Measurements from ENCODE around the gene STAB1.

STAB1 gene

GRCh38 chr3:52494886-52495495, at the start of gene STAB1:
TSS of gene STAB1 (plus strand) at chr3:52495338. CDS start at chr3:52495414, 76 bp downstream.
- DNase-seq: no peak

DNA sequence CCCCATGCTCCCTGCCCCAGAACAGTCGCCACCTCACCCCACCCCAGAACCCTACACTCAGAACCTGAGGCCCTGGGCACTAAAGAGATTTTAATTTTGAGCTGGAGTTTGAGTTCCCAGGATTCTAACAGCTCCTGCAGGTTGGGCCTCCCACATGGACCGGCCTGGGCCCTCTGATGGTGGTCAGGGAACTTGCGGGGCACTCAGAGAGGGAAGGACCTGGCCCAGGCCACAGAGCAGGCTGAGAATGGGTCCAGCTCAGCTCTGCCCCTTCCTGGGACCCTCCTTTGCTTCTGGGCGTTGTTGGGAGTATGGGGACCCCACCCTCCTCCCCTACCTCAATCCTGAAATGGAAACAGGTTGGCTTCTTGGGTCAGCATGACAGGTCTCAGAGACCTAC, 49.1 kb upstream of the STAB1 start:
- no peak for DNase-seq

DNA sequence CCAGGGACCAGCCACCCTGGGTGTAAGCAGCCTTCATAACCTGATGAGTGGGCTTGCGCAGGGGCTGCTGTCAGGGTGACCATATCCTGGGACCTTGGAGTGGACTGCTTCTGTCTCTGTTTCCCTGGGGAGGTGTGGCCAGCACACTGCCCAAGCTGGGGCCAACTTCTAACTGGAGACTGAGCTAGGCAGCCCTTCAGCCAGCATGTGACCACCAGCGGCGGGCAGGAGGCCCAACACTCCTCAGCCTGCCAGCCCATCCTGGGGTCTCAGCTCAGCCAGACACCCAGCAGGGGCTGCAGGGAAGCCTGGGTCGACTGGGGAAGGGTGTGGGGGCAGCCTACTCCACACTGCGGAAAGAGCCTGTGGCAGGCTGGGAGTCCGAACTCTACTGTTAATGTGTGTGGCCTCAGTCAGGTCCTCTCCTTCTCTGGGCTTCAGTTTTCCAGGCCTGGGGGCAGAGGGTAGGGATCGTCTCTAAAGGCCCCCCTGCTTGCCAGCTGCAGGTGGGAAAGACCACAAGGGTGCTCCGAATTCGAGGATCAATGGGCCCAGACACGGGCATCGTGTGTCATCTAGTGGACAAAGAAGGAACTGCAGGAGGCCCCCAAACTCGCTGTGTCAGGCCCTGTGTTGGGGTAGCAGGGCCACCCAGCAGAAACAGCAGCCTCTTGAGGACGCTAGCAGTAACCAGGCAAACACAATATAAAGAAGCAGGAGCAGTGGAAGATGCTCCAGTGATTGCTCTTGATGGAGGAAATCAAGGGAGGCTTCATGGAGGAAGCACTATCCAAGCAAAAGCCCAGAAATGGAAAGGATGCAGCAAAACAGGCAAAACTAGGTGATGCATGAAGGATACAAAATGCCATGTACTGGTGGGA, 48.3 kb upstream of the STAB1 start:
- DNase-seq: peak; percentile 80

- no peak for DNase-seq
Observed at GRCh38 chr3:52447512-52448355, 47.4 kb upstream of the STAB1 start.

DNA sequence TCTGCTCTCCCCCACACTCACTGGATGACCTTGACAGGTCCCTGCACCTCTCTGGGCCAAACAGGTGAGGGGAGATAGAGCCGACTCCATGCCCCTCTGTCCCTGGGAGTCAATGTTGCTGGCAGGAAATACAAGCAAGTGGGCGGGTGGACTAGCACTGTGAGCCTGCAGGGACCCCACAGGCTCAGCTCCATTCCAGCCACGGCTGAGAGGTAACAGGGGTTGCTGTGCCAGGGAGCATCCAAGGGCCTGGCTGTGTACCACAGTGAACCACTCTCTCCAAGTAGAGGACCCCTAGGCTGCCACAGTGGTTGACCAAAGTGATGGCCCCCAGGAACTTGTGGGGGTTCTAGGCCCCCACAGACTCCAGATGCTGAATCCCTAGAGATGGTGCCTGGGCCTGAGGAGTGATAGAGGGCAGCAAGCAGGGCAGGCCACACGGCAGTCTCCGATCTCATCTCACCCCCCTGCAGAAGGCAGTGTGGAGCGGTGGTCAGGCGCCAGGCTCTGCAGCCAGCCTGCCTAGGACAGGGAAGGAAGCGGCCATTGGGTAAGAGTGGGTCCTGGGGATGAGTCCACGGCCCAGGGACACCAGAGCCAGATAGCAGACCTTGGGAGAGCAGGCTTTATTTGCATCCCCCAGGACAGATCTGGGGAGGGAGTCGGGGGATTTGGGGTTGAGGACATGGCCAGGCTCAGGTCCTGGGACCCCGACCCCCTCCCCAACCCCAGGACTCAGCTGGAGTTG, 44.5 kb upstream of the STAB1 start:
- no peak for DNase-seq

DNA sequence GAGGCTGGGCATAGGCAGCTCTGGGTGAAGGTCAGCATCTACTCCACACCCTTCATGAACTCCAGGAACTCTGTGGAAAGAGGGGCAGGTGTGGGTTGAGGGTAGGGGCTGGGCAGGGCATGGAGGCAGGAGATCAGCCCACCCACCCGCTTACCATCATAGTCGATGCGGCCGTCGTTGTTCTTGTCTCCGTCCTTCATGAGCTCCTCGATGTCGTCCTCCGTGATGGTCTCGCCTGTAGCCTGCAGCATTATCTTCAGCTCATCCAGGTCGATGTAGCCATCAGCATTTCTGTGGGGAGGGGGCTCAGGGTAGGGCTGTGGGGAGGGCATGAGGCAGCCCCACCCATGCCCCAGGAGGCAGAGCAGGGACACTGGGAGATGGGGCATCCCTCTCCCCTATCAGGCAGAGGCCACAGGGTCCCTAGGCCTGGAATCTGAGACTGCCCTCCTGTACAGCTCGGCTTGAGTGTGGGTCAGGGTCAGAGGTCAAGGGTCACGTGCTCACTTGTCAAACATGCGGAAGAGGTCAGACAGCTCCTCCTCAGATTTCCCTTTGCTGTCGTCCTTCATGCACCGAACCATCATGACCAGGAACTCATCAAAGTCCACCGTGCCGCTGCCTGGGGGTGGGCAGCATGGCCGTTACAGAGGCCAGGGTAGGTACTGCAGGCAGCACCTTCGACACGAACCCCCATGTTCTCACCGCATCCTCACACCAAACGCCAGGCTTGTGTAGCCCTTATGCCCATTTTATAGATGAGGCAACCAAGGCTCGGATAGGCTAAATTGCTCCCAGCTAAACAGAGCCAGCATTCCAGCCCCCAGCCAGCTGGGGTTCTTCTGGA, 43.7 kb upstream of the STAB1 start:
- no peak for DNase-seq

GRCh38 chr3:52452126-52452525, 43.0 kb upstream of the STAB1 start:
- no peak for DNase-seq

DNA sequence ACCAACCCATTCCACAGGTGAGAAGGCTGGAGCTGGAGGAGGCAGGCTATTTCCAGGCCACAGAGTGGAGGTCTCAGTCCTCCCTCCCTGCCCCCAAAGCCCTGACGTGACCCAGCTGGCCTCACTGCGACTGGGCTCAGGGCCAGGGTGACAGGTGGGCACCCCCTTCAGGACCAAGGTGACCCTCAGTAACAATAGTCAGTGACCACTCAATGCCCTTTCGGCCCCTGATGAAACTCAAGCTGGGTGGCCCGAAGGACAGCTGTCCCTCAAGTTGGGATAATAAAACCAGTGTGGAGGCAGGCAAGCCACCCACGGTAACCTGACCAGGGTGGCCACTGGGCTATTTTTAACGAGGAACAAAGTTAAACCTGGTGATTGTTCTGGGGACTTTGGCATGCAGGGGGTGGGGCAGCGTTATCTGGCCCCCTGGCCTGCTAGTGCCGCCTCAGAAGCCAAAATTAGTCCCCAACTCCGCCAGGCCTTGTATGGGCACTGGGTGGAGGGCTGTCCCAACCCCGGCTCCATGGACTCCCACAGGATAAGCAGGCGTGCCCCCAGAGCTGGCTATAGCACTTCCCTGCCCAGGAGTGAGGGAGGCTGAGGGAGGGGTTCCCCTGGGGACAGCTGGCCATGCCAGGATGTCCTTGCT, 42.4 kb upstream of the STAB1 start:
- DNase-seq: no peak

- no peak for DNase-seq
Observed at GRCh38 chr3:52453496-52454249, 41.5 kb upstream of the STAB1 start, which contains the start of gene TNNC1. TSS of gene TNNC1 (minus strand) at chr3:52454041. CDS start at chr3:52454015, 26 bp downstream.

GRCh38 chr3:52454250-52454937, 40.7 kb upstream of the STAB1 start:
- no peak for DNase-seq

GRCh38 chr3:52454938-52455282, 40.2 kb upstream of the STAB1 start:
- DNase-seq: no peak

GRCh38 chr3:52455283-52456168, 39.6 kb upstream of the STAB1 start, which contains the start of gene NISCH:
TSS of gene NISCH (plus strand) at chr3:52455604. CDS start at chr3:52455642, 38 bp downstream.
- DNase-seq: peak; percentile 98

DNA sequence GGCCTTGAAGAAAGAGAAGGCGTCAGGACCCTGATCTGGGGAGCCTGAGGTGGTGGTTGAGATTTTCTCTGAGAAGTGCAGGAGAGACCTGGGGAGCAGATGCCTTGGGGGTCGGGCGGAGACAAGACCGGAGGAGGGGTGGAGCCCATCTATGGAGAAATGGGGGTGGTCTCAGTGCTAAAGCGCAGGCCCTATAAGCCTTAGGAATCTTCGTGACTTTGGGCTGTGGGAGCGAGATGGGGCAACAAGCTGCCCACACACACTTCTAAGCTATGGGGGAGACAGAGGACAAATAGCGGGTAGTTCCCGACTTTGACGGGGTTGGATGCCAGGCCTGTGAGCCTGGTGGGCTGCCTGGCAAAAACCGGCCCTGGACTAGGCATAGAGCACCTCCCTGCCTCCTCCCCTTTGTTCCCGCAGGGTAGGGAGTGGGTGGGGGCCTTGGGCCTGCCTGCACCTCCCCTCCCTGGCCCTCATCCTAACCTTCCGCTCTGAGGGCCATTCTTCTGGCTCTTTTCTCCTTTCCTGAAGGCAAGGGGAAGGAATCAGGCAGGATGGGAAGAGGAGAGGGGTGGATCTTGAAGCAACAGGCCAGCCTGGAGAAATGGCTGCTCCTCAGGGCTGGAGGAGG, 38.9 kb upstream of the STAB1 start:
- DNase-seq: no peak

DNA sequence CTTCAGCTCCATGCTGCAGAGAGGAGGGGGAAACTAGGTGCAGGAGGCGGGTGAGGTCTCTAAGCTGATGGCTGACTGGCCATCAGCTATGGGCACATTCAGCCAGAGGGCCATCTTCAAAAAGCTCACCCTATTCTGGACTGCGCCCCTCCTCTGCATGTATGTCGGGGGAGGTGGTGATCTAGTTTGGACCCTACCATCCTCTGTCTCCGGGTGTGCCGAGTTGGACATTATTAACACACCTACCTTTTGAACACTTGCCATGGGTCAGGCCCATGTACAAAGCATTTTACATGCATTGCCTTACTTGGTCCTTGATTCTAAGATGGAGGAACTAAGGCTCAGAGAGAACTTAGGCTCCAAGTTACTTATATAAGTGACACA, 38.3 kb upstream of the STAB1 start:
- DNase-seq: no peak

DNA sequence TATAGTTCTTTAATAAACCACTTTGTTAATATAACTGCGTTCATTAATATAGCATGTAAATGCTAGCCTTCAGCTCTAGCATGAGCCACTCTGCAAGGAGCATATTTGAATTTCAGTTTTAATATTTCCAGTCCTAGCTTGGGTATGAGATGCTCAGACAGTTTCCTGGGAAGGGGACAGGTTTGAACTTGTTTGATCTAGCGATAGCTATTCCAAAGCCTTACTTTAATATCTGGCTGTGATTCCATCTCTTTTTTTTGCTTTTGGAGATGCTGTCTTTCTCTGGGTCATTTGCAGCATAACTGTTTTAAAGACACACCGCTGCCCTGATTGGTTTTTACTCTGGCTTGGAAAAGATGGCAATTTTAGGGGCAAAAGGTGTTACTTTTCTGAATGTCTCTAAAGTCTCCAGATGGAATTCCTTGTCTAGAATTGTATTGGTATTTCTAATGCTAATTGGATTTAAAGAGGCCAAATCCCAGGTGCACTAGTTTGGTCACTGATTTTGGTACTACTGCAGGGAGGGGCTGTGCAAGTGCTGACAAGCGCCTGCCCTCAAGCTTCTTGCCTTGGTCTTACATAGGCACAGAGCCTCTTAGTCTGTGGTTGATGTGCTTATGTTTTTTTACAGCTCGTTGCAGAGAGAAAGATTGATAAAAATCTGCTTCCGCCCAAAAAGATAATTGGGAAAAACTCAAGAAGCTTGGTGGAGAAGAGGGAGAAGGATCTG, 36.9 kb upstream of the STAB1 start:
- DNase-seq: no peak

DNA sequence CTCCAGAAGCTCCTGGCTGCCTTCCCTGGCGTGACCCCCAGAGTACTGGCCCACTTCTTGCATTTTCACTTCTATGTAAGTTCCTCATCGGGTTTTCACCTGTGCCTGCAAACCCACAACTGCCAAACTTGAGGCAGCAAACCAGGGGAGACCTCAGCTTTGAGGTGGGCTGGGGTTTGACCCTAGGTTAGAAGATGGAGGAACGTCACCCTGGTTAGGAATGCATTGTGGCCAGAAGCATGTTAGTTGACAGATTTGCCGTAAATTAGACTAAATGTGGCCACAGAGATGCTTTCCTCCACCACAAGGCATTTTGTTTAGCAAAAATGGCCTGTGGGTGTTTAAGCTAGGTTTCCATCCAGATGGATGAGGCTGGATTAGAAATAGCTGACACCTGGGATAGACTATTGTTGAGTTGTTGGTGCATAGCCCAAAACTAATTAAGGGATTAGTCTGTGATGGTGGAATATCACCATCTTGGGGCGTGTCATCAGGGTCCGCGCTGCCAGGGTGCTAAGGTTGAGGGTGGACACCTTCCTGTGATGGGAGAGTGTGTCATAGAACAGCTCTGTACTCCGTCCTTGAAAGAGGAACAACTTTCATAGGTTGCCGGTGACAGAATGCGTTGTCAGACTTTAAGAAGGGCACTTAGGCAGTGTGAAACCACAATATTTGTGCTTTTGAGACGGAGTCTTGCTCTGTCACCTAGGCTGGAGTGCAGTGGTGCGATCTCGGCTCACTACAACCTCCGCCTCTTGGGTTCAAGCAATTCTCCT, 36.2 kb upstream of the STAB1 start:
- no peak for DNase-seq

DNA sequence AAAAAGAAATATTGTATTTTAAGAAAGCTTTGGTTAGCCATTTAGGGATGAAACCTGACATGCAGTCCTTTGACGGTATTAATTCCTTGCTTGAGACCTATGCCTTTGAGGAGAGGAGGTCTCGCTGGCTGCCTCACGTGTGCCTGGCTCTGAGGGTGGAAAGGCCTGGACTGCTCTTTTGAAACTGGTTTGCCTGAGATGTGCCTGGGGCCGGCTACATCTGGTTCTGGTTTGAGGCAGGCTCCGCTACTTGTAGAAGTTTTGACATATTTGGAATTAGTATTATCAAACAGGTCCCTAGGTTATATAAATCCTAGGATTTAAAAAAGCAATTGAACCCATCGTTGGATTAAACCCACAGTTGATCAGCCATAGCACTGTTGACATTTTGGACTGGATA, 33.3 kb upstream of the STAB1 start:
- no peak for DNase-seq

Measured in activated CD4-positive, alpha-beta T cell treated with anti-CD3 and anti-CD28 coated beads for 48 hours (primary cell).